NCI-H524 treated with DMSO at 0.1 percent for 48 hours (cell line): ENCODE results near the gene KRTAP5-3.
"Not testable (repeated sequence)": the region's sequence is repeated elsewhere in the genome, so short reads cannot be mapped to it uniquely, and the experiment has no call there.

Source experiments
- DNase-seq: peaks from one replicate; lab custom pipeline; 2025; lab: John Stamatoyannopoulos, UW

The KRTAP5-3 gene

GRCh38 chr11:1608363-1608762 is at the start of gene KRTAP5-3:
Gene KRTAP5-3, minus strand, starts transcription at chr11:1608463. Its CDS starts 78 bp downstream, at chr11:1608385.
- DNase-seq: no peak

GRCh38 chr11:1656670-1657069 is 48.4 kb upstream of the KRTAP5-3 start:
- DNase-seq: no peak

- no peak for DNase-seq
Observed at GRCh38 chr11:1656061-1656441, 47.8 kb upstream of the KRTAP5-3 start.

DNA sequence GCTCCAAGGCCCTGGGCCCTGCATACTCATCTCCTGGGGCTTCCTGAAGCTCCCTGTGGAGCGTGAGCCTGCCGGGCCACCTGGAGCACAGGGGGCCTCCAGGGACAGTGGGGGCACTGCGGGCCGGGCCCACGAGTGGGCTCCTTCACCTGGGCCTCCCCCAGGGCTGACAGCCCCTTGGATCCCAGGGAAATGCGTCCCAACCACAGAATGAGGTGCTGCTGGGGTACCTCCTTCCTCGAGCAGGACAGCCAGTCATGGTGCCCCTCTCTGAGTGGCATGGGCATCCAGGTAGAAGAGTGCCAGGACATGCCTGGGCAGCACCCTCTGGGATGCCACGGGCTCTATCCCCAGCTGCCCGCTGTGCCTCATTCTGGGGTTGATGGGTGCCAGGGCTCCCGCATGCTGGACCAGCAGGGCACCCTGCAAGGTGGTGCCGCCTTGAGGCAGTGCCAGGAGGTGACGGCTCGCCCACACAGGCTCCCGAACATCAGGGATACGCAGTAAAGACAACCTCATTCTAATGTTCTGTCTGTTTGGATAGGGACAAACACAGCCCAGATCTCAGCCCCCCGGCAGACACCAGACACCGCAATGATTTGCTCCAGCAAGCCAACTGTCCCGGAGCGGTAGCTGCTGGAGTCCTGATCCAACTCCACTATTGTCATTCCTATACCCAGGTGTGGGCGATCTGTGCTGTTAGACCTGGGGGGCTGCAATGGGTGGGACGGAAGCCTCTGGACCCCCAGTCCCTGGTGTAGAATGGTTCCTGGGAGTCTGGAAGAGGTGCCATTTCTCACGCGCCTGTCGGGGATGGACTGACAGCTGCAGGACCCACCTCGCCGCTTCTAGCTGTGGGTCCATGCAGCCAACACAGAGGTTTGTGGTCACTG is 47.2 kb upstream of the KRTAP5-3 start:
- no peak for DNase-seq

DNA sequence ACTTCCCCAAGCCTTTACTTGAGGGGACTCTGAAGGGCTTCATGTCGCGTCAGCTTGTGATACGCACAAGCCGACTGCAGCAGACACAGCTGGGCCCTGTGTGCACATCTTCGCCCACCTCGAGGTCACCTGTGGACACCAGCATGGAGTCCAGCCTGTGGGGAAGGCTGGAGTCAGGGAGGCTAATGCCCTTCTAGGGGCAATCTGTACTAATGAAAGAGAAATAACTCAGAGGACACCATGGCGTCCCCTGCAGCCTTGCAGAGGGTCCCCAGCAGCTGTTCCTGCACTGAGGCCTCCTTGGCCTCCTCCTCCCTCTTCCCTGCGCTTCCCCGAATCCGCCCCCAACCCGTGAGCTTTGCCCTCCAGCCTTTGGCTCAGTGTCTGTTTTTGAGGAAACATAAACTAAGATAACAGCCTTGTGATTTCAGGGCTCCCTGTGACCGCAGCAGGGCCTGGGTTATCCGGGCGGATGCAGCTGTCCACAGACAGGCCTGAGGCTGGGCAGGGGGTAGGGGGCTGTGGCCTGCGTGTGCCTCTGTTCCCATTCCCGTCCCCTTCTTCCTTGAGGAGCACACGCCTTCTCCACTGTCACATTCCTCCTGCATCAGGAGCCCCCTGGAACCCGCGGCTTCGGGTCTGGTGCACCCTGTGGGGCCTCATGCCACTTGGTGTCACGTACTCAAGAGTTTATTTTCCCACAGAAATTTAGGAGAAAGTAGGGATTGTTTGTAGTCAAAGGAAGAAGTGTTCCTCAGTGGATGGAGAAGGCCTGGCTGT is 46.3 kb upstream of the KRTAP5-3 start:
- DNase-seq: no peak

DNA sequence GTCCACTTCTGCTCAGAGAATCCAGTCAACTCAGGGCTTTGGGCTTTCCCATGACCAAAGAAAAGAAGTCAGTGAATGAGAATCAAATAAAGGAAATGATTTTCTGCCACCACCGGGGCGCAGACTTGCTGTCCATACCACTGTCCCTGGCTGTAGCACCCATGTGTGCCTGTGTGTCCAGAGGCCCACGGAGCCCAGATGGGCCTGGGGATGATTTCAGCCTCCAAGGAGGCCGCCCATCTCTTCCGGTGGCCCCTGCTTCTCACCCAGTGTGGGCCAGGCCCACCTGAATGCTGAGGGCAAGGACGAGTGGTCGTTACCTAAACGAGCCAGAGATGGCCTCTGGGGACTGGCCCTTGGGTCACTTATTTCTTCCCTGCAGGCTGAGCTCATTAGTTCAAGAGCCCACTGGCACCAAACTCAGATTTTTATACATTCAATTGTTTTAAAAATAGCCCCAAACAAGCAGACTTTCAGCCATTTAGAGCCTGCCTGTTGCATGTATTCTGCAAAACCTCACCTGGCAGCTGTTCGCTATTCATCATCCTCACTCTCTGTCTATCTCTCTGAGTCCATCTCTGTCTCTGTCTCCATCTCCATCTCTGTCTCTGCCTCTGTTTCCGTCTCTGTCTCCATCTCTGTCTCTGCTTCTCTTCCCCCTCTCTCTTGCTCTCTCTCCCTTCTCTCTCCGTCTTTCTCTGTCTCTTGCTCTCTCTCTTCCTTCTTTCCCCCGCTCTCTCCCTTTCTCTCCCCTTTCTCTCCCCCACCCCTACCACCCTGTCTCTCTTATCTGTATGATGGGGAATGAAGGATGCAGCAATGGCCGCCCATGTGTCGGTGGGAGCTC is 45.5 kb upstream of the KRTAP5-3 start:
- DNase-seq: no peak

- DNase-seq: no peak
Observed at GRCh38 chr11:1652771-1653540, 44.7 kb upstream of the KRTAP5-3 start.

GRCh38 chr11:1652442-1652770 is 44.1 kb upstream of the KRTAP5-3 start:
- DNase-seq: no peak

DNA sequence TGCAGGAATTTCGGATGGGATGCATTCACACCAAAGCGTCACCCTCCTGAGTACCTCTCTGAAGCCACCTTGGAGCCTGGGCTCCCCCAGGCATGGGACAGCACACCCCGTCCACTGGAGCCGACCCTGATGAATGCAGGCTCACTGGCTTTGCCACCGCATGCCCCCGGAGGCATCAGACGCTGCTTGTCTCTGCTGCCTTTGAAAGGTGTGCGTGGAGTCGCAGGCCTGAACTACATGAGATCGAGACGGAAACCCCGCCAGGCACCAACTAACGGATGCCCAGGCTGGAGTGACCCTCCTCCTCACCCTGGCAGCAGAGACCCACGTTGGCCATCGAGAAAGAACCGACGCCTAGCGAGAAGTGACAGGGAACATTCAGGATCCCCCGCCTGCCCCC is 43.8 kb upstream of the KRTAP5-3 start:
- DNase-seq: no peak

- no peak for DNase-seq
Observed at GRCh38 chr11:1651411-1651980, 43.2 kb upstream of the KRTAP5-3 start.

GRCh38 chr11:1650918-1651262 is 42.6 kb upstream of the KRTAP5-3 start:
- DNase-seq: no peak

DNA sequence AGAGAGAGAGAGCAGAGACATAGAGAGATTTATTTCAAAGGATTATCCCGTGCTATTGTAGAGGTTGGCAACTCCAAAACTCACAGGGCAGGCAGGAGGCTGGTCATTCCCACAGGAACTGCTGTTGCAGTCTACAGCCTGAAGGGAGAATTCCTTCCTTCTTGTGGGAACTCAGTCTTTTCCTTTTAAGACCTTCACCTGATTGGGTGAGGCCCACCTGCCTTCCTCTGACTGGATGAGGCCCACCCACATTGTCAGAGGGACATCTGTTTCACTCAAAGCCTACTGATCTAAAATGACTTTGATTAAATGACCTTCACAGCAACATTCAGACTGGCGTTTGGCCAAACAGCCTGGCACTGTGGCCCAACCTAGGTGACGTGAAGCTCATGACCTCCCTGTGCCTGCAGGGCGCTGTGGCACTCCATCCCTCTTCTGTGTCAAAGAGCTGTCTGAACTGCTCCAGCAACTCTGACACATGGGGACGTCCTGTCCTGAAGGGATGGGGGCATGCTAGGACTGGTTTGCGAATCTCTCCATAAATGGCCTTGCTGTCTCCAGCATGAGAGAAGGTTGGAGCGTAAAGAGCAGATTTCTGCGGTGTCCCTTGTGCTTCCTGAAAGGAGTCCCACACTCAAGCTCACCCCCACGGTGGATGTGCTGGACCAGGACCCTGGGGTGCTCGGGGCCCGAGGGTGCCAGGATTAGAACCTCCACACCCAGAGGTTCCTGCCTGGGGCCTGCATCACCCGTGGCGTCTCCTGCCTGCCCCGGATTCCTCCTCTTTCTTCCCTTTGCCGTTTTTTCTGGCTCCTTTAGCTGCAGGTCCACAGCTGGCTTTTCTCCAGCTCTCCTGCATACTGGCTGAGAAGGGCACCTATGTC is 42.0 kb upstream of the KRTAP5-3 start:
- no peak for DNase-seq

GRCh38 chr11:1648653-1649420 is 40.6 kb upstream of the KRTAP5-3 start:
- DNase-seq: no peak

DNA sequence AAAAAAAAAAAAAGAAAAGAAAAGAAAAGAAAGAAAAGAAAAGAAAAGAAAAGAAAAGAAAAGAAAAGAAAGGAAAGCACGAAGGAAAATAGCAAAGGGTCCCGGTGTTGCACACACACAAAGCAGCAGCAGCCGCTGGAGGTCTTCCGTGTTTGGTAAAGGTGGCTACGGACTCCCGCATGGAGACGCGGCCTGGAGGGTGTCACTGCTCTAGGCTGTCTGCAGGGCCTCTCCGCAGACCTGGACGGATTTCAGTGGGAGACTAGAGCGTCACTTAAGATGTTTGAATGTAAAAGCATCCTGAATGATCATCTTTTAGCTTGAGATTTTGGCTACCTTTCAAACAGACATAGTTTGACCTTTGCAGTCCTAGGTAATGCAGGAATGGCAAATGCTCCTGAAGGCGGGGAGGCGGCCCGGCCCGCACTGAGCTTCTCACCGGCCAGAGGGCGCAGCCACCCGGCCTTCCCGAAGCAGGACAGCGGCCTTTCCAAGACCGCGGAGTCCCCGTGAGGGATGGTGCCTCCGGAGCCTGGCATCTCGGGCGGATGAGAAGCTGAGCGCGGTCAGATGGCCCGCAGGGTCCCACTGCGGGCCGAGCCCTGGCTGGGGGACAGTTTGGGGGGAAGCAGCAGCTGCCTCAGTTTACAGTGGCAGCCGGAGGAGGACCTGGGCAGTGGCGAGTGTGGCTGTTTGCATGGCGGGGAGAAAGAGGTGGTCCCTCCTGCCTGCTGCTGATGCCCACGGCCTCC is 39.8 kb upstream of the KRTAP5-3 start:
- DNase-seq: no peak

DNA sequence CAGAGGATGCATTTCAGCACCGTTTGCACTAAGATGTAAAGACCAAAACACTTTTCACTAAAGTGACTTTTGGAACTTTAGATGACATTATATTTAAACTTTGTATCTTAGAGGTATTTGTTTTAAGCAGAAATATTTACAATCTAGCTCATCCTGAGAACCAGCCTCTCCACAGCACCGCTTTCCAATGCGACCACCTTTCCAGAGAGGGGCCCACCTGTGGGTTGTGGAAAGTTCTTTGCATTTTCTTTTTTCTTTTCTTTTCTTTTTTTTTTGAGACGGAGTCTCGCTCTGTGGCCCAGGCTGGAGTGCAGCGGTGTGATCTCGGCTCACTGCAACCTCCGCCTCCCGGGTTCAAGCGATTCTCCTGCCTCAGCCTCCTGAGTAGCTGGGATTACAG is 38.3 kb upstream of the KRTAP5-3 start:
- DNase-seq: not testable (repeated sequence)

DNA sequence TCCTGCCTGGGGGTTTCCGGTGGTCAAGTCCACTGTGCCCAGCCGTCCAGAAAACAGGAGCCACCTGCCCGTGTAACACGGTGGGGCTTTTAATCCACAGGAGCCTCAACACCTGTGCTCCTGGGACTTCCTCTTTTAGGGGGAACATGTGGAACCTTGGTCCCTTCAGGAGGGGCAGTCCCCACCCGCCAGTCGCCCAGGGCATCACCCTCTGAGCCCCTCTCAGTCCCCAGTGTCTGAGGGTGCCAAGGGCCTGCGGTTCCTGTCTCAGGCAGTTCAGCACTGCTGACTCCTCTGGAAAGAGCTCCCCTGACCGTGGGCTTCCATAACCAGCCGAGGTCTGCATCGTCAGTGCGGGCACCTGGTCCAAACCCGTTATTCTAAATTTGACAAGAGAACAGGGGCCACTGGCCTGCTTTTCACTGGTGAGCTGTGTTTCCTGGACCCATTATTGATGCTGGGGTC is 37.1 kb upstream of the KRTAP5-3 start:
- no peak for DNase-seq

- DNase-seq: no peak
Observed at GRCh38 chr11:1644601-1645356, 36.5 kb upstream of the KRTAP5-3 start.

DNA sequence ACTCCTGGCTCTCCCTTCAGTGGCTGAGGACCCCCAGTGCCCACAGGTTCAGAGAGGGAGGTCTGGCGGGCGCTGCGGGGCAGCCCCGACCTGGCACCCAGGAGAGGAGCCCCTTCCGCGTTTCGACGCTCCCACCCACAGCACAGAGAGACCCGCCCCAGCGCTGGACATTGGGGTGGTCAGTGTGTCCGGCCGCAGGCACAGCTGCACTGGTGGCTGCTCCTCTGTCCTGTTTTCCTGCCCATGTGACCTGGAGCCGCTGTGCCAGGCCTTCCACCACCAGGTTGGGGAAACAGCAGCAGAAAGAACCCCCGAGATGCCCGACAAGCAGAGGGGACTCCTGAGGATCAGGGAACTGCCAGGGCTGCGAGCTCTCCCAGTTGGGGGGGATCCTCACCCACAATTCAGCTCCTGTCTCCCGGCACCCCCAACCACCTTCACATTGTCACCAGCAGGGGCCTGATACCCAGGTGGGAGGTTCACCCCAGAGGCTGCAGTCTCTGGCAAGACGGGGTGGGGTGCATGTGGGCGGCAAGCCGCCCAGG is 35.0 kb upstream of the KRTAP5-3 start:
- DNase-seq: no peak
